Measurements from ENCODE around the gene LIFR.

DNA sequence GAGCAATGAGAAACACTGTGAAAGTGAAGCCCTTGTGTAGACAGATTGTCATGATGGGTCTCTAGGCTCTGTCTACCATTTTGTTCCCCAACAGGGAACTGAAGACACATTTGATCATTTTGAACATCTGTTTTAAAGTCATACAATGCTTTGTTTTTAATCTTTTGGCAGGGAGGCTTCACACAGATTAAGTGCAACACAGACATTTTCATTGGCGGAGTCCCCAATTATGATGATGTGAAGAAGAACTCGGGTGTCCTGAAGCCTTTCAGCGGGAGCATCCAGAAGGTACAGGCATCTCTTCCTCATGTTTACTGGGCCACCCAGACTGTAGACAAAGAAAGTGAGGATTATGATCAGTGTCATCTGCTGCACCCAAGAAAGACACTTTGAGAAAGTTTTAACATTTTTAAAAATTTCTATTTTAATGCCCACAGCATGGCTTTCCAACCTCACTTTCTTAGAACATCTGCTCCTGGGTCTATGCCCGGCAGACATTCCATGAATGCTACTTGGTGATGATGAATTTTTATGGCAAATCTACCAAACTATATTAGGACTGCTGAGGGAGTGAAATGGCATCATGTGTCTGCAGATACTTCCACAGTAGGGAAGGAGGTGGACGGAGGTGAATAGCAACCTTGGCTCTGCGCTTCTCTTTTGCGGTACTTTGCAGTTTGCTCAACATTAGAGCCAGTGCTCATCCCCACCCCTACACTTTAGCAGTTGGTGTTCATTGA, 121.3 kb downstream of the LIFR start:
- TF ChIP-seq CTCF (conservative IDR thresholded peaks at IDR 0.05; ENCODE audit: low read length) (no peak), EZH2phosphoT487 (IDR thresholded peaks at IDR 0.05; ENCODE audit: borderline replicate concordance) (no peak)

Measured in Loucy (cell line).